Measurements from ENCODE around the gene ERC2. TPM values are rescaled to one million over a fixed set of nuclear protein-coding genes. Genes with fewer than 3 reads are reported as not detected.
A peak's percentile ranks its signal among the peaks of the same experiment; 100 is the strongest.

ERC2 gene
- total and polyA plus RNA-seq, 2 of the 13 experiments (the other 11 are each of a cell fraction or from before 2014, with no cell fraction given): 0.16 to 0.22 TPM

DNA sequence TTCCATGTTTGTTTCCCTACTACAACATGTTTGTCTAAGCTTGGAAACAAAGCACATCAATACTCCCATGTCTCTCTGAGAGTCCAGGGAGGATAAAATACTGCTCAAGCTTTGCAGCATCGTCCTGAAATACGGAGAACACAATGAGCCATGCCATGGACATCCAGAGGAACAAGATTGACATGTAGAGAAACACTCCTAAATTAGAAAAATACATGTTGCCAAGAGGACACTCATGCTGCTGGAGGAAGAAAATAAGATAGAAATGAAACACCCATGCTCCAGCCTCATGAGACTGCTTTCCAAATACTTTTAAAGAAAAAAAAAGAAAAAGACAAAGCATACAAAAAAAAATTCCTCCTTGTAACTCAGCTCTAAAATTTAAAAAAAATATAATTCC is 387.0 kb downstream of the ERC2 start (continued):
- TF ChIP-seq, protein P1, sequence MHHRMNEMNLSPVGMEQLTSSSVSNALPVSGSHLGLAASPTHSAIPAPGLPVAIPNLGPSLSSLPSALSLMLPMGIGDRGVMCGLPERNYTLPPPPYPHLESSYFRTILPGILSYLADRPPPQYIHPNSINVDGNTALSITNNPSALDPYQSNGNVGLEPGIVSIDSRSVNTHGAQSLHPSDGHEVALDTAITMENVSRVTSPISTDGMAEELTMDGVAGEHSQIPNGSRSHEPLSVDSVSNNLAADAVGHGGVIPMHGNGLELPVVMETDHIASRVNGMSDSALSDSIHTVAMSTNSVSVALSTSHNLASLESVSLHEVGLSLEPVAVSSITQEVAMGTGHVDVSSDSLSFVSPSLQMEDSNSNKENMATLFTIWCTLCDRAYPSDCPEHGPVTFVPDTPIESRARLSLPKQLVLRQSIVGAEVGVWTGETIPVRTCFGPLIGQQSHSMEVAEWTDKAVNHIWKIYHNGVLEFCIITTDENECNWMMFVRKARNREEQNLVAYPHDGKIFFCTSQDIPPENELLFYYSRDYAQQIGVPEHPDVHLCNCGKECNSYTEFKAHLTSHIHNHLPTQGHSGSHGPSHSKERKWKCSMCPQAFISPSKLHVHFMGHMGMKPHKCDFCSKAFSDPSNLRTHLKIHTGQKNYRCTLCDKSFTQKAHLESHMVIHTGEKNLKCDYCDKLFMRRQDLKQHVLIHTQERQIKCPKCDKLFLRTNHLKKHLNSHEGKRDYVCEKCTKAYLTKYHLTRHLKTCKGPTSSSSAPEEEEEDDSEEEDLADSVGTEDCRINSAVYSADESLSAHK (CRISPR knock-in tag; IDR thresholded peaks at IDR 0.05; ENCODE audit: borderline replicate concordance): no peak

DNA sequence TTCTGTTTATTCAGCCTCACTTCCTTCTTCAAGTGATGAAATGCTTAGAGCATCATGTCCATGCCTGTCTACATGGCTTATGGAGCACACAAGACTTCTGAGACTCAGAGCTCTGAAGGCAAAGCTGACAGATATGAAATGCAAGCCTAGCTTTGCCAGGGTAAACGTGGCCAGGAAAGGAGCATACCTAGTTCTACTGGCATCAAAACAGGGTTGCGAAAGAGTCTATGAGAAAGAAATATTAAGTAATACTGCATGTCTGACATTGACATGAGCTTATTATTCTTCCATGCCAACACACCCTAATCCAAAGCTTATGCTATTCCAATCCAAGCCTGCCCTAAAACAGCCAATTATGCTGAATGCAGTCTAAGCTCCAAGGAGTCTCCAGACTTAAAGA is 391.5 kb downstream of the ERC2 start:
- Histone ChIP-seq H4K20me1 (ENCODE audit: insufficient read depth, low read length) (no peaks in the 10 kb centered on the region), H3K9ac (ENCODE audit: insufficient read depth, low read depth, low read length) (no peak overlapping the region), H3K79me2 (ENCODE audit: insufficient read depth, low read length) (no peaks in the 10 kb centered on the region), H3K27me3 (ENCODE audit: control insufficient read depth in 1 of 2, insufficient read depth in 2 of 2, low read length in 2 of 2) (no peaks in the 10 kb centered on the region), H3K4me3 (replicated peaks in 1 of 3; ENCODE audit: insufficient read depth in 1 of 3, low read depth in 2 of 3, low read length in 3 of 3) (no peak overlapping the region), H3K36me3 (replicated peaks in 1 of 2; ENCODE audit: control insufficient read depth in 1 of 2, insufficient read depth in 2 of 2, low read length in 2 of 2) (no peaks in the 10 kb centered on the region), H3K4me1 (ENCODE audit: insufficient read depth, low read length) (no peaks in the 10 kb centered on the region), H3K27ac (ENCODE audit: extremely low read length, insufficient read depth, low read length) (no peak overlapping the region), H2AFZ (ENCODE audit: low read length) (no peak overlapping the region), H3K4me2 (ENCODE audit: low read depth, low read length) (no peak overlapping the region), H3K9me3 (ENCODE audit: low read length) (no peaks in the 10 kb centered on the region)
- FAIRE-seq: no peak
- ATAC-seq: no peak
- POLR2A ChIA-PET: no interaction called here
- DNase-seq (ENCODE audit: low spot score): no peak
- 50% methylated on average over 2 of the region's 2 CpGs for WGBS (ENCODE audit: low lambda C conversion rate)
- no TSS peak for BruUV-seq (replicated peaks)
- intact Hi-C loops (cut with micrococcal nuclease; ENCODE audit: unreplicated experiment) (no loop called here), in situ Hi-C loops (cut with HindIII; ENCODE audit: extremely low pct_ligation_motif_present, low pct_unique_long_range_greater_than_20kb) (no loop called here)
- CTCF ChIA-PET (ENCODE audit: low intra/inter-chr PET ratio, low total read pairs): no interaction called here
- TF ChIP-seq SMAD9 (CRISPR knock-in tag; IDR thresholded peaks at IDR 0.05) (no peak), ZNF879 (CRISPR knock-in tag; IDR thresholded peaks at IDR 0.05) (no peak), HNRNPK (IDR thresholded peaks at IDR 0.05; ENCODE audit: low read depth, low read length, poor library complexity, severe bottlenecking) (no peak), TCF7L2 (IDR thresholded peaks at IDR 0.05; ENCODE audit: low read depth, low read length) (no peak), CEBPB (IDR thresholded peaks at IDR 0.05; ENCODE audit: borderline replicate concordance, low read depth, low read length) (peak; percentile 52; the same call in 1 of the 2 replicates), HDAC1 (CRISPR knock-in tag; IDR thresholded peaks at IDR 0.05) (no peak)
- TF ChIP-seq, protein P2, sequence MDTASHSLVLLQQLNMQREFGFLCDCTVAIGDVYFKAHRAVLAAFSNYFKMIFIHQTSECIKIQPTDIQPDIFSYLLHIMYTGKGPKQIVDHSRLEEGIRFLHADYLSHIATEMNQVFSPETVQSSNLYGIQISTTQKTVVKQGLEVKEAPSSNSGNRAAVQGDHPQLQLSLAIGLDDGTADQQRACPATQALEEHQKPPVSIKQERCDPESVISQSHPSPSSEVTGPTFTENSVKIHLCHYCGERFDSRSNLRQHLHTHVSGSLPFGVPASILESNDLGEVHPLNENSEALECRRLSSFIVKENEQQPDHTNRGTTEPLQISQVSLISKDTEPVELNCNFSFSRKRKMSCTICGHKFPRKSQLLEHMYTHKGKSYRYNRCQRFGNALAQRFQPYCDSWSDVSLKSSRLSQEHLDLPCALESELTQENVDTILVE (CRISPR knock-in tag; IDR thresholded peaks at IDR 0.05): no peak
- TF ChIP-seq, protein P3, sequence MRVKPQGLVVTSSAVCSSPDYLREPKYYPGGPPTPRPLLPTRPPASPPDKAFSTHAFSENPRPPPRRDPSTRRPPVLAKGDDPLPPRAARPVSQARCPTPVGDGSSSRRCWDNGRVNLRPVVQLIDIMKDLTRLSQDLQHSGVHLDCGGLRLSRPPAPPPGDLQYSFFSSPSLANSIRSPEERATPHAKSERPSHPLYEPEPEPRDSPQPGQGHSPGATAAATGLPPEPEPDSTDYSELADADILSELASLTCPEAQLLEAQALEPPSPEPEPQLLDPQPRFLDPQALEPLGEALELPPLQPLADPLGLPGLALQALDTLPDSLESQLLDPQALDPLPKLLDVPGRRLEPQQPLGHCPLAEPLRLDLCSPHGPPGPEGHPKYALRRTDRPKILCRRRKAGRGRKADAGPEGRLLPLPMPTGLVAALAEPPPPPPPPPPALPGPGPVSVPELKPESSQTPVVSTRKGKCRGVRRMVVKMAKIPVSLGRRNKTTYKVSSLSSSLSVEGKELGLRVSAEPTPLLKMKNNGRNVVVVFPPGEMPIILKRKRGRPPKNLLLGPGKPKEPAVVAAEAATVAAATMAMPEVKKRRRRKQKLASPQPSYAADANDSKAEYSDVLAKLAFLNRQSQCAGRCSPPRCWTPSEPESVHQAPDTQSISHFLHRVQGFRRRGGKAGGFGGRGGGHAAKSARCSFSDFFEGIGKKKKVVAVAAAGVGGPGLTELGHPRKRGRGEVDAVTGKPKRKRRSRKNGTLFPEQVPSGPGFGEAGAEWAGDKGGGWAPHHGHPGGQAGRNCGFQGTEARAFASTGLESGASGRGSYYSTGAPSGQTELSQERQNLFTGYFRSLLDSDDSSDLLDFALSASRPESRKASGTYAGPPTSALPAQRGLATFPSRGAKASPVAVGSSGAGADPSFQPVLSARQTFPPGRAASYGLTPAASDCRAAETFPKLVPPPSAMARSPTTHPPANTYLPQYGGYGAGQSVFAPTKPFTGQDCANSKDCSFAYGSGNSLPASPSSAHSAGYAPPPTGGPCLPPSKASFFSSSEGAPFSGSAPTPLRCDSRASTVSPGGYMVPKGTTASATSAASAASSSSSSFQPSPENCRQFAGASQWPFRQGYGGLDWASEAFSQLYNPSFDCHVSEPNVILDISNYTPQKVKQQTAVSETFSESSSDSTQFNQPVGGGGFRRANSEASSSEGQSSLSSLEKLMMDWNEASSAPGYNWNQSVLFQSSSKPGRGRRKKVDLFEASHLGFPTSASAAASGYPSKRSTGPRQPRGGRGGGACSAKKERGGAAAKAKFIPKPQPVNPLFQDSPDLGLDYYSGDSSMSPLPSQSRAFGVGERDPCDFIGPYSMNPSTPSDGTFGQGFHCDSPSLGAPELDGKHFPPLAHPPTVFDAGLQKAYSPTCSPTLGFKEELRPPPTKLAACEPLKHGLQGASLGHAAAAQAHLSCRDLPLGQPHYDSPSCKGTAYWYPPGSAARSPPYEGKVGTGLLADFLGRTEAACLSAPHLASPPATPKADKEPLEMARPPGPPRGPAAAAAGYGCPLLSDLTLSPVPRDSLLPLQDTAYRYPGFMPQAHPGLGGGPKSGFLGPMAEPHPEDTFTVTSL (CRISPR knock-in tag; IDR thresholded peaks at IDR 0.05; ENCODE audit: borderline replicate concordance): no peak
- TF ChIP-seq, protein P4, sequence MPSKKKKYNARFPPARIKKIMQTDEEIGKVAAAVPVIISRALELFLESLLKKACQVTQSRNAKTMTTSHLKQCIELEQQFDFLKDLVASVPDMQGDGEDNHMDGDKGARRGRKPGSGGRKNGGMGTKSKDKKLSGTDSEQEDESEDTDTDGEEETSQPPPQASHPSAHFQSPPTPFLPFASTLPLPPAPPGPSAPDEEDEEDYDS (CRISPR knock-in tag; IDR thresholded peaks at IDR 0.05): no peak
